ENCODE results near the gene GOLPH3. TPM values are rescaled to one million over a fixed set of nuclear protein-coding genes. Genes with fewer than 3 reads are reported as not detected.

Gene GOLPH3
- total and polyA plus RNA-seq, 2 of the 8 experiments (the other 6 are each of a cell fraction or from before 2014, with no cell fraction given) = 53.7 to 93.6 TPM

- TF ChIP-seq, protein P1, sequence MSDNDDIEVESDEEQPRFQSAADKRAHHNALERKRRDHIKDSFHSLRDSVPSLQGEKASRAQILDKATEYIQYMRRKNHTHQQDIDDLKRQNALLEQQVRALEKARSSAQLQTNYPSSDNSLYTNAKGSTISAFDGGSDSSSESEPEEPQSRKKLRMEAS (IDR thresholded peaks at IDR 0.05) = no peak
Observed at GRCh38 chr5:32150366-32150765, 23.8 kb downstream of the GOLPH3 start (continued).

All from H1 (cell line).